H1 (cell line): Measurements from ENCODE around the gene NCK2. TPM values are rescaled to one million over a fixed set of nuclear protein-coding genes. Genes with fewer than 3 reads are reported as not detected.

Experiments used
- GABPA ChIP-seq: IDR thresholded peaks from 2 replicates; pipeline ENCODE4 v1.6.1; 2011; ENCODE audit warnings: mild to moderate bottlenecking, low read length, moderate library complexity, borderline replicate concordance; ENCODE audit not compliant: insufficient read depth
- SIX5 ChIP-seq: IDR thresholded peaks from 2 replicates; pipeline ENCODE4 v1.6.1; 2011; ENCODE audit warnings: mild to moderate bottlenecking, low read depth, low read length
- TCF12 ChIP-seq: IDR thresholded peaks from 2 replicates; pipeline ENCODE4 v1.6.1; 2011; ENCODE audit warnings: low read depth, mild to moderate bottlenecking, low read length
- USF2 ChIP-seq: IDR thresholded peaks from 2 replicates; pipeline ENCODE4 v1.6.1; 2011; ENCODE audit warnings: low read length, improper control_type of control experiment
- polyA plus RNA-seq, 7 experiments: library from polyadenylated mRNA; depleted of rRNA in 3 of 7; stranded (reverse) in 5 of 7; unstranded in 2 of 7; fragments of >200 nt in 5 of 7; fragments of 200-250 nt in 2 of 7; gene quantifications; 1 replicate in 5 of 7; 2 replicates in 1 of 7; 4 replicates in 1 of 7; pipeline versions ENCODE4 v1.2.1 to v1.2.3, GENCODE V29; 2011 to 2013; ENCODE audit warnings: missing spikeins in 2 of 7, mixed read lengths in 2 of 7
- total RNA-seq: library from RNA; stranded (reverse); fragmentation: NEBNext Ultra II Directional; extraction: Animal tissue kit (Norgen Biotek cat#: 25700); gene quantifications from 2 replicates; pipeline ENCODE4 v1.2.1, GENCODE V29; 2021

The NCK2 gene
- total and polyA plus RNA-seq, 2 of the 8 experiments (the other 6 are each of a cell fraction or from before 2014, with no cell fraction given): 30.3 to 65.7 TPM

GRCh38 chr2:105764059-105764458 is 19.3 kb downstream of the NCK2 start (continued):
- no peak for TF ChIP-seq USF2
- no peak for TF ChIP-seq GABPA
- TF ChIP-seq SIX5: no peak
- no peak for TF ChIP-seq TCF12
